ENCODE results near the gene ODR4. TPM values are rescaled to one million over a fixed set of nuclear protein-coding genes. Genes with fewer than 3 reads are reported as not detected.

The ODR4 gene
- total and polyA plus RNA-seq, 9 donors: 11.6 to 19.1 (median 15.4) TPM

GRCh38 chr1:186424539-186424938 is 48.9 kb downstream of the ODR4 start:
- H3K4me1 ChIP-seq (ENCODE audit: insufficient read depth): peaks cover 2% of the 10 kb centered on the region
- TF ChIP-seq POLR2A (IDR thresholded peaks at IDR 0.05): no peak
- no peaks in the 10 kb centered on the region for H3K27me3 ChIP-seq
- H3K36me3 ChIP-seq: no peaks in the 10 kb centered on the region
- H3K27ac ChIP-seq: no peak overlapping the region
- intact Hi-C loops (cut with DNase I): no loop called here
- DNase-seq: no peak
- H3K9me3 ChIP-seq: no peaks in the 10 kb centered on the region
- 47 to 49% (median 49%) methylated on average over 2 of the region's 2 CpGs for WGBS, 3 donors
- H3K4me3 ChIP-seq: no peak overlapping the region

- intact Hi-C loops (cut with DNase I): no loop called here
- TF ChIP-seq EP300 (IDR thresholded peaks at IDR 0.05) (no peak), POLR2A (IDR thresholded peaks at IDR 0.05) (no peak)
- TF ChIP-seq, protein P1, sequence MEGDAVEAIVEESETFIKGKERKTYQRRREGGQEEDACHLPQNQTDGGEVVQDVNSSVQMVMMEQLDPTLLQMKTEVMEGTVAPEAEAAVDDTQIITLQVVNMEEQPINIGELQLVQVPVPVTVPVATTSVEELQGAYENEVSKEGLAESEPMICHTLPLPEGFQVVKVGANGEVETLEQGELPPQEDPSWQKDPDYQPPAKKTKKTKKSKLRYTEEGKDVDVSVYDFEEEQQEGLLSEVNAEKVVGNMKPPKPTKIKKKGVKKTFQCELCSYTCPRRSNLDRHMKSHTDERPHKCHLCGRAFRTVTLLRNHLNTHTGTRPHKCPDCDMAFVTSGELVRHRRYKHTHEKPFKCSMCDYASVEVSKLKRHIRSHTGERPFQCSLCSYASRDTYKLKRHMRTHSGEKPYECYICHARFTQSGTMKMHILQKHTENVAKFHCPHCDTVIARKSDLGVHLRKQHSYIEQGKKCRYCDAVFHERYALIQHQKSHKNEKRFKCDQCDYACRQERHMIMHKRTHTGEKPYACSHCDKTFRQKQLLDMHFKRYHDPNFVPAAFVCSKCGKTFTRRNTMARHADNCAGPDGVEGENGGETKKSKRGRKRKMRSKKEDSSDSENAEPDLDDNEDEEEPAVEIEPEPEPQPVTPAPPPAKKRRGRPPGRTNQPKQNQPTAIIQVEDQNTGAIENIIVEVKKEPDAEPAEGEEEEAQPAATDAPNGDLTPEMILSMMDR (IDR thresholded peaks at IDR 0.05): no peak
Measured at GRCh38 chr1:186426118-186426517, 50.5 kb downstream of the ODR4 start.

GRCh38 chr1:186429017-186429416 is 53.4 kb downstream of the ODR4 start:
- intact Hi-C loops (cut with DNase I): no loop called here
- Histone ChIP-seq H3K9me3 (no peaks in the 10 kb centered on the region), H3K36me3 (no peaks in the 10 kb centered on the region), H3K27ac (no peak overlapping the region), H3K4me1 (ENCODE audit: insufficient read depth) (no peaks in the 10 kb centered on the region), H3K27me3 (no peaks in the 10 kb centered on the region), H3K4me3 (no peak overlapping the region)
- WGBS, 3 donors: 88 to 93% (median 93%) methylated on average over 3 of the region's 3 CpGs
- TF ChIP-seq, protein P1 (IDR thresholded peaks at IDR 0.05): no peak
- no peak for TF ChIP-seq EP300 (IDR thresholded peaks at IDR 0.05)
- no peak for TF ChIP-seq POLR2A (IDR thresholded peaks at IDR 0.05)
- no peak for DNase-seq

More at GRCh38 chr1:186426118-186426517, 50.5 kb downstream of the ODR4 start:
- Histone ChIP-seq H3K27ac (no peak overlapping the region), H3K4me3 (no peak overlapping the region), H3K9me3 (no peaks in the 10 kb centered on the region), H3K27me3 (no peaks in the 10 kb centered on the region), H3K4me1 (ENCODE audit: insufficient read depth) (peaks cover 2% of the 10 kb centered on the region), H3K36me3 (no peaks in the 10 kb centered on the region)
- 70 to 86% (median 81%) methylated on average over 3 of the region's 3 CpGs for WGBS, 3 donors
- no peak for DNase-seq

- intact Hi-C loops (cut with DNase I): no loop called here
- H3K36me3 ChIP-seq: no peaks in the 10 kb centered on the region
- 93 to 97% (median 96%) methylated on average over 1 of the region's 1 CpG for WGBS, 3 donors
- H3K27ac ChIP-seq: no peak overlapping the region
- no peaks in the 10 kb centered on the region for H3K27me3 ChIP-seq
- TF ChIP-seq EP300 (IDR thresholded peaks at IDR 0.05) (no peak), POLR2A (IDR thresholded peaks at IDR 0.05) (no peak)
- TF ChIP-seq, protein P1 (IDR thresholded peaks at IDR 0.05): no peak
- H3K9me3 ChIP-seq: no peaks in the 10 kb centered on the region
- no peak overlapping the region for H3K4me3 ChIP-seq
- H3K4me1 ChIP-seq (ENCODE audit: insufficient read depth): no peaks in the 10 kb centered on the region
- DNase-seq: no peak
Measured at GRCh38 chr1:186435336-186435735, 59.7 kb downstream of the ODR4 start.

- intact Hi-C loops (cut with DNase I): no loop called here
- Histone ChIP-seq H3K27ac (no peak overlapping the region), H3K27me3 (no peaks in the 10 kb centered on the region), H3K4me1 (ENCODE audit: insufficient read depth) (no peaks in the 10 kb centered on the region), H3K9me3 (no peaks in the 10 kb centered on the region), H3K36me3 (no peaks in the 10 kb centered on the region), H3K4me3 (no peak overlapping the region)
- DNase-seq: no peak
- TF ChIP-seq EP300 (IDR thresholded peaks at IDR 0.05) (no peak), POLR2A (IDR thresholded peaks at IDR 0.05) (no peak)
- TF ChIP-seq, protein P1 (IDR thresholded peaks at IDR 0.05): no peak
- 73 to 83% (median 80%) methylated on average over 5 of the region's 5 CpGs for WGBS, 3 donors
Measured at GRCh38 chr1:186438567-186438966, 62.9 kb downstream of the ODR4 start.
